Neuron (in vitro differentiated cells): ENCODE results near the gene PRRC2B.

ENCODE experiments used
- H2AFZ ChIP-seq: one replicate; pipeline ENCODE4 v1.6.1; 2013; ENCODE audit warnings: low read depth, mild to moderate bottlenecking, inconsistent platforms, low read length, moderate library complexity
- H3K27me3 ChIP-seq: one replicate; pipeline ENCODE4 v1.6.1; 2013; ENCODE audit warnings: low read length; ENCODE audit not compliant: insufficient read depth
- H3K36me3 ChIP-seq: one replicate; pipeline ENCODE4 v1.6.1; 2013; ENCODE audit warnings: low read length; ENCODE audit not compliant: insufficient read depth
- H3K4me1 ChIP-seq: one replicate; pipeline ENCODE4 v1.6.1; 2013; ENCODE audit warnings: low read length; ENCODE audit not compliant: insufficient read depth
- H3K4me3 ChIP-seq: 2 replicates; pipeline ENCODE4 v1.5.1; 2013; ENCODE audit warnings: mild to moderate bottlenecking, low read length, moderate library complexity
- H3K9me3 ChIP-seq: one replicate; pipeline ENCODE4 v1.6.1; 2013; ENCODE audit warnings: low read length

The PRRC2B gene

GRCh38 chr9:131485728-131486422 is 92.0 kb downstream of the PRRC2B start:
- no peaks in the 10 kb centered on the region for H3K9me3 ChIP-seq
- H3K36me3 ChIP-seq = peaks cover 97% of the 10 kb centered on the region
- no peak overlapping the region for H3K4me3 ChIP-seq
- H3K4me1 ChIP-seq = no peaks in the 10 kb centered on the region
- no peaks in the 10 kb centered on the region for H3K27me3 ChIP-seq
- no peak overlapping the region for H2AFZ ChIP-seq

- Histone ChIP-seq H3K27me3 (no peaks in the 10 kb centered on the region), H3K36me3 (peaks cover 99% of the 10 kb centered on the region), H3K9me3 (no peaks in the 10 kb centered on the region), H3K4me3 (no peak overlapping the region), H3K4me1 (no peaks in the 10 kb centered on the region), H2AFZ (no peak overlapping the region)
Measured at GRCh38 chr9:131487001-131487400, 93.1 kb downstream of the PRRC2B start.

- peaks cover 99% of the 10 kb centered on the region for H3K36me3 ChIP-seq
- H3K4me1 ChIP-seq = no peaks in the 10 kb centered on the region
- H3K4me3 ChIP-seq = no peak overlapping the region
- H3K9me3 ChIP-seq = no peaks in the 10 kb centered on the region
- no peaks in the 10 kb centered on the region for H3K27me3 ChIP-seq
- no peak overlapping the region for H2AFZ ChIP-seq
Measured at GRCh38 chr9:131487621-131488031, 93.7 kb downstream of the PRRC2B start.

GRCh38 chr9:131490514-131490913 is 96.6 kb downstream of the PRRC2B start:
- Histone ChIP-seq H3K27me3 (no peaks in the 10 kb centered on the region), H3K4me1 (no peaks in the 10 kb centered on the region), H3K36me3 (peaks cover 99% of the 10 kb centered on the region), H3K4me3 (no peak overlapping the region), H2AFZ (no peak overlapping the region), H3K9me3 (no peaks in the 10 kb centered on the region)

GRCh38 chr9:131491001-131491710 is 97.3 kb downstream of the PRRC2B start:
- Histone ChIP-seq H2AFZ (no peak overlapping the region), H3K27me3 (no peaks in the 10 kb centered on the region), H3K4me3 (no peak overlapping the region), H3K4me1 (no peaks in the 10 kb centered on the region), H3K9me3 (no peaks in the 10 kb centered on the region), H3K36me3 (peaks cover 99% of the 10 kb centered on the region)

GRCh38 chr9:131492070-131492469 is 98.2 kb downstream of the PRRC2B start:
- no peak overlapping the region for H3K4me3 ChIP-seq
- H3K4me1 ChIP-seq = no peaks in the 10 kb centered on the region
- H3K27me3 ChIP-seq = no peaks in the 10 kb centered on the region
- H2AFZ ChIP-seq = no peak overlapping the region
- H3K36me3 ChIP-seq = peaks cover 99% of the 10 kb centered on the region
- H3K9me3 ChIP-seq = no peaks in the 10 kb centered on the region

GRCh38 chr9:131494296-131494870 is 100.5 kb downstream of the PRRC2B start:
- H3K4me1 ChIP-seq = no peaks in the 10 kb centered on the region
- no peak overlapping the region for H3K4me3 ChIP-seq
- peaks cover 94% of the 10 kb centered on the region for H3K36me3 ChIP-seq
- no peaks in the 10 kb centered on the region for H3K27me3 ChIP-seq
- H2AFZ ChIP-seq = no peak overlapping the region
- H3K9me3 ChIP-seq = no peaks in the 10 kb centered on the region

GRCh38 chr9:131495785-131496184 is 101.9 kb downstream of the PRRC2B start:
- peaks cover 92% of the 10 kb centered on the region for H3K36me3 ChIP-seq
- no peaks in the 10 kb centered on the region for H3K27me3 ChIP-seq
- H3K4me1 ChIP-seq = no peaks in the 10 kb centered on the region
- no peaks in the 10 kb centered on the region for H3K9me3 ChIP-seq
- no peak overlapping the region for H2AFZ ChIP-seq
- H3K4me3 ChIP-seq = no peak overlapping the region

- Histone ChIP-seq H3K4me3 (no peak overlapping the region), H3K4me1 (no peaks in the 10 kb centered on the region), H3K9me3 (no peaks in the 10 kb centered on the region), H3K27me3 (no peaks in the 10 kb centered on the region), H2AFZ (no peak overlapping the region), H3K36me3 (peaks cover 81% of the 10 kb centered on the region)
Measured at GRCh38 chr9:131496844-131497405, 103.0 kb downstream of the PRRC2B start.

- H3K27me3 ChIP-seq = no peaks in the 10 kb centered on the region
- peaks cover 5% of the 10 kb centered on the region for H3K4me1 ChIP-seq
- H3K4me3 ChIP-seq = no peak overlapping the region
- no peaks in the 10 kb centered on the region for H3K9me3 ChIP-seq
- no peak overlapping the region for H2AFZ ChIP-seq
- peaks cover 57% of the 10 kb centered on the region for H3K36me3 ChIP-seq
Measured at GRCh38 chr9:131499254-131499767, 105.4 kb downstream of the PRRC2B start.

GRCh38 chr9:131500377-131500776 is 106.5 kb downstream of the PRRC2B start:
- H3K36me3 ChIP-seq = peaks cover 46% of the 10 kb centered on the region

GRCh38 chr9:131500939-131501541 is 107.2 kb downstream of the PRRC2B start:
- H2AFZ ChIP-seq = no peak overlapping the region
- no peaks in the 10 kb centered on the region for H3K9me3 ChIP-seq
- H3K36me3 ChIP-seq = peaks cover 40% of the 10 kb centered on the region
- peaks cover 5% of the 10 kb centered on the region for H3K4me1 ChIP-seq
- H3K27me3 ChIP-seq = no peaks in the 10 kb centered on the region
- H3K4me3 ChIP-seq = no peak overlapping the region

More at GRCh38 chr9:131500377-131500776, 106.5 kb downstream of the PRRC2B start:
- Histone ChIP-seq H3K9me3 (no peaks in the 10 kb centered on the region), H3K27me3 (no peaks in the 10 kb centered on the region), H3K4me1 (peaks cover 5% of the 10 kb centered on the region), H2AFZ (no peak overlapping the region), H3K4me3 (no peak overlapping the region)
